GM12878 (cell line): ENCODE data around the gene CENPE. TPM values are rescaled to one million over a fixed set of nuclear protein-coding genes. Genes with fewer than 3 reads are reported as not detected.
A peak's percentile ranks its signal among the peaks of the same experiment; 100 is the strongest.

ENCODE experiments used
- ATAC-seq: fragments of 200-7000 bp; cut with Tn5 transposase; 3 replicates; pipeline ENCODE4 v1.9.1; 2020; ENCODE audit warnings: mild to moderate bottlenecking, moderate library complexity
- BruUV-seq: library from RNA; stranded (reverse); fragments of 400-500 nt; replicated peaks from 2 replicates; lab custom pipeline; 2021; lab: Mats Ljungman, UMichigan
- CTCF ChIA-PET: fragments of 300-600 bp; sonication (Branson Sonifier 250); formaldehyde crosslinking; extraction: SDS; loops from one replicate; lab custom pipeline; 2021; ENCODE audit warnings: inconsistent platforms; lab: Yijun Ruan, JAX
- POLR2A ChIA-PET: fragments of 350-600 bp; formaldehyde crosslinking; extraction: SDS; loops from one replicate; lab custom pipeline; 2021; ENCODE audit warnings: inconsistent platforms; lab: Charles Lee
- RAD21 ChIA-PET: fragments of 300-600 bp; sonication (Branson Sonifier 250); formaldehyde crosslinking; loops from one replicate; lab custom pipeline; 2023; ENCODE audit warnings: antibody characterized with exemption; ENCODE audit not compliant: unreplicated experiment; lab: Charles Lee
- SMC1A ChIA-PET: fragments of 300-600 bp; sonication (Branson Sonifier 250); formaldehyde crosslinking; loops from one replicate; lab custom pipeline; 2023; ENCODE audit not compliant: unreplicated experiment, uncharacterized antibody; lab: Charles Lee
- DNase-seq: peaks from one replicate; pipeline ENCODE4 v3.0.0-alpha.2; 2011; ENCODE audit warnings: low read depth, low spot score
- FAIRE-seq: peaks from 3 replicates; lab custom pipeline; 2011; peaks lifted over from hg19 to GRCh38; lab: Jason Lieb, UNC
- H2AFZ ChIP-seq: 2 replicates; pipeline ENCODE4 v1.6.0; 2011; ENCODE audit warnings: low read depth, low read length, control low read depth; ENCODE audit not compliant: control insufficient read depth
- H3K27ac ChIP-seq: 2 replicates; pipeline ENCODE4 v1.5.1; 2011; ENCODE audit warnings: control low read depth; ENCODE audit not compliant: control insufficient read depth, insufficient read depth
- H3K27me3 ChIP-seq, 2 experiments: replicated peaks in 1 of 2; 2 replicates each; pipeline versions ENCODE4 v1.6.0 to v1.6.1; 2011; ENCODE audit warnings: low read length in 1 of 2; ENCODE audit not compliant: control insufficient read depth in 2 of 2, insufficient read depth in 2 of 2
- H3K36me3 ChIP-seq, 2 experiments: 2 replicates each; pipeline ENCODE4 v1.5.1; 2011; ENCODE audit warnings: low read length in 1 of 2; ENCODE audit not compliant: control insufficient read depth in 2 of 2, insufficient read depth in 2 of 2
- H3K4me1 ChIP-seq: 2 replicates; pipeline ENCODE4 v1.6.1; 2011; ENCODE audit warnings: mild to moderate bottlenecking, low read length, moderate library complexity, mixed read lengths; ENCODE audit not compliant: control insufficient read depth, insufficient read depth
- H3K4me2 ChIP-seq: 2 replicates; pipeline ENCODE4 v1.6.0; 2011; ENCODE audit warnings: control low read depth; ENCODE audit not compliant: control insufficient read depth, insufficient read depth
- H3K4me3 ChIP-seq: fragments of 200-600 bp; sonication (generic); 2 replicates; pipeline ENCODE4 v1.5.1; 2016
- H3K79me2 ChIP-seq: 2 replicates; pipeline ENCODE4 v1.6.0; 2011; ENCODE audit warnings: low read length; ENCODE audit not compliant: control insufficient read depth, insufficient read depth
- H3K9ac ChIP-seq: 2 replicates; pipeline ENCODE4 v1.8.0; 2011; ENCODE audit warnings: low read length, control low read depth, mixed read lengths; ENCODE audit not compliant: control insufficient read depth, insufficient read depth
- H3K9me3 ChIP-seq: replicated peaks from 3 replicates; pipeline ENCODE4 v1.5.1; 2011; ENCODE audit warnings: mild to moderate bottlenecking, low read length; ENCODE audit not compliant: control insufficient read depth, insufficient read depth
- H4K20me1 ChIP-seq: 2 replicates; pipeline ENCODE4 v1.6.0; 2011; ENCODE audit not compliant: control insufficient read depth, insufficient read depth
- BCL11A ChIP-seq: IDR thresholded peaks from 2 replicates; pipeline ENCODE4 v1.6.1; 2011; ENCODE audit warnings: low read depth, low read length
- BMI1 ChIP-seq: fragments of 450-650 bp; IDR thresholded peaks from 2 replicates; pipeline ENCODE4 v1.6.1; 2016; ENCODE audit warnings: mild to moderate bottlenecking, moderate library complexity, borderline replicate concordance
- CBX3 ChIP-seq: fragments of 200-600 bp; sonication (generic); IDR thresholded peaks from 2 replicates; pipeline ENCODE4 v1.6.1; 2016; ENCODE audit warnings: low read depth, borderline replicate concordance
- EGR1 ChIP-seq, 2 experiments: IDR thresholded peaks; 1 replicate in 1 of 2; 2 replicates in 1 of 2; pipeline ENCODE4 v1.6.1; 2011 to 2012; ENCODE audit warnings: low read depth in 2 of 2, low read length in 2 of 2, borderline replicate concordance in 1 of 2, mild to moderate bottlenecking in 1 of 2, moderate library complexity in 1 of 2
- EP300 ChIP-seq, 2 experiments: fragments of 150-350 bp in 1 of 2; IDR thresholded peaks; 2 replicates each; pipeline ENCODE4 v1.6.1; 2011 to 2012; ENCODE audit warnings: low read depth in 2 of 2, low read length in 2 of 2, borderline replicate concordance in 1 of 2, improper control_type of control experiment in 1 of 2, inconsistent platforms in 1 of 2; ENCODE audit not compliant: control insufficient read depth in 1 of 2
- FOXK2 ChIP-seq: fragments of 450-650 bp; IDR thresholded peaks from 2 replicates; pipeline ENCODE4 v1.6.1; 2017; ENCODE audit warnings: mild to moderate bottlenecking, moderate library complexity
- HDGF ChIP-seq: fragments of 450-650 bp; IDR thresholded peaks from 2 replicates; pipeline ENCODE4 v1.6.1; 2016; ENCODE audit warnings: antibody characterized with exemption
- IKZF1 ChIP-seq: fragments of 450-650 bp; conservative IDR thresholded peaks from 2 replicates; pipeline ENCODE4 v1.6.1; 2017; ENCODE audit warnings: antibody characterized with exemption, mild to moderate bottlenecking
- IKZF2 ChIP-seq, 2 experiments: fragments of 450-650 bp; IDR thresholded peaks; 2 replicates each; pipeline ENCODE4 v1.6.1; 2017; ENCODE audit warnings: mild to moderate bottlenecking in 2 of 2, moderate library complexity in 2 of 2
- MAX ChIP-seq: IDR thresholded peaks from 2 replicates; pipeline ENCODE4 v1.6.1; 2012; ENCODE audit warnings: low read depth, low read length, improper control_type of control experiment
- NRF1 ChIP-seq: conservative IDR thresholded peaks from 2 replicates; pipeline ENCODE4 v1.6.1; 2011; ENCODE audit warnings: mild to moderate bottlenecking, low read depth, low read length, improper control_type of control experiment
- POU2F2 ChIP-seq: IDR thresholded peaks from 3 replicates; pipeline ENCODE4 v1.6.1; 2011; ENCODE audit warnings: low read depth, mild to moderate bottlenecking, low read length, borderline replicate concordance
- RBBP5 ChIP-seq: fragments of 200-600 bp; sonication (generic); conservative IDR thresholded peaks from 2 replicates; pipeline ENCODE4 v1.6.1; 2016
- RCOR1 ChIP-seq: conservative IDR thresholded peaks from 2 replicates; pipeline ENCODE4 v1.6.1; 2012; ENCODE audit warnings: low read depth, low read length, improper control_type of control experiment
- TAF1 ChIP-seq: IDR thresholded peaks from 2 replicates; pipeline ENCODE4 v1.6.1; 2011; ENCODE audit warnings: mild to moderate bottlenecking, low read depth, low read length, borderline replicate concordance
- WGBS: methylation state at CpG from one replicate; pipeline ENCODE4 v1.1.6; 2016; ENCODE audit warnings: low lambda C conversion rate; ENCODE audit not compliant: insufficient replicate concordance, insufficient coverage; ENCODE audit errors: missing lambda C conversion rate; 5-methylcytosine and 5-hydroxymethylcytosine counted together
- in situ Hi-C: fragments of 300-500 bp; cut with MboI; formaldehyde crosslinking; loops from 9 replicates; pipeline ENCODE4 v1.14.3; 2018; ENCODE audit warnings: mixed read lengths
- intact Hi-C: fragments of 100-400 bp; cut with micrococcal nuclease; formaldehyde crosslinking; loops from one replicate; pipeline ENCODE4 v1.14.2; 2022; ENCODE audit not compliant: unreplicated experiment
- polyA plus RNA-seq, 11 experiments: library from polyadenylated mRNA; depleted of rRNA in 4 of 11; unstranded in 6 of 11; stranded (reverse) in 5 of 11; fragments of >200 nt; fragmentation: Nextera tagmentation in 4 of 11; fragmentation: Illumina TruSeq in 1 of 11; extraction: Ambion mirVana in 4 of 11; extraction: Trizol in 1 of 11; gene quantifications; 1 replicate in 1 of 11; 2 replicates in 10 of 11; pipeline versions ENCODE4 v1.2.1 to v1.2.3, GENCODE V29; 2011 to 2016; ENCODE audit warnings: inconsistent platforms in 2 of 11, missing spikeins in 2 of 11, low read depth in 1 of 11
- total RNA-seq, 4 experiments: library from RNA; depleted of rRNA in 3 of 4; stranded (reverse); fragments of >200 nt in 3 of 4; fragmentation: Illumina TruSeq in 1 of 4; extraction: Trizol in 1 of 4; gene quantifications; 2 replicates each; pipeline versions ENCODE4 v1.2.1 to v1.2.3, GENCODE V29; 2013 to 2021
- TF ChIP-seq, protein P1 (sequence below): fragments of 450-650 bp; formaldehyde crosslinking; IDR thresholded peaks from 2 replicates; pipeline ENCODE4 v1.4.0; 2022; ENCODE audit warnings: mild to moderate bottlenecking, moderate library complexity

CENPE gene
- total and polyA plus RNA-seq, 10 of the 15 experiments (the other 5 are each of a cell fraction or from before 2014, with no cell fraction given), result 10.2 to 53.6 (median 25.2) TPM

DNA sequence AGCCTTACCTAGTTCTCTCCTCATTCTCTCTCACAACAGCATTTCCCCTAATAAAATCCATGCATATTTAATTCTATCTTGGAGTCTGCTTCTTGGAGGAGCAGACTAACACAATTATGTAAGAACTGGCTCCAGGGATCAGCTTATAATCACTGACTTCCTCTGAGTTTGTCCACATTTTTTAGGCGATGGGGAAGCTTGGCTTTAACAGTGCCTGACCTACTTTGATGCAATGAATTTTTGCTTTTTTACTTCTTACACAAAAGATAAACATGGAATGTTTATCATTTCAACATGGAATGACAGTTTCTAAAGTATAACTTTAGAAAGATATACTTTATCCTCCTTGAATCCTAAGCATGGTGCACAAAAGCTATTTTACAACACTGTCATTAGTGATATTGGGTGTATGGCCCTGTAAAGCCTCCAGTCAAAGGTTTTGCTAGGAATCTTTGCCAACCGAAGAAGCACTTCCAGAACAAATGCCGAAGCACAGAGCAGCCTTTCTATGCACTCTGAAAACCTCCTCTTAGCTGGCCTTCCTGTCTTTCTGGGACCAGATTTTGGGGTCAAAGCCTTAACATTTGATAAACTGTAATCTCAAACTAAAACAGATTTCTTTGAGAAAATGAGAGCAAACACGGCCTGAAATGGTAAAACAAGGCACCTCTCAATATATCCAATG lies 99.2 kb downstream of the CENPE start:
- SMC1A ChIA-PET, result interaction anchor here (1.0 to 4.7 kb wide), 19 partner anchors 7 to 668 kb away, joined by 3 to 16 read pairs (median 4); partner anchors contain the start of gene UBE2D3
- BruUV-seq, result no TSS peak
- FAIRE-seq (no peak), ATAC-seq (no peak), DNase-seq (no peak)
- H3K9ac ChIP-seq, result peak overlapping the region; percentile 66; the same call in 1 of the 2 replicates
- POLR2A ChIA-PET, result interaction anchor here (0.6 to 1.0 kb wide), 2 partner anchors 9 to 668 kb away, joined by 3 to 8 read pairs; no protein-coding TSS in a partner anchor
- H3K27me3 ChIP-seq, result no peaks in the 10 kb centered on the region
- H4K20me1 ChIP-seq, result no peaks in the 10 kb centered on the region
- RAD21 ChIA-PET, result interaction anchor here (0.6 to 3.6 kb wide), 17 partner anchors 7 to 668 kb away, joined by 3 to 13 read pairs (median 4); partner anchors contain the start of gene UBE2D3
- H3K9me3 ChIP-seq, result no peaks in the 10 kb centered on the region
- CTCF ChIA-PET, result interaction anchor here (0.6 to 11.9 kb wide), 37 partner anchors 8 to 687 kb away, joined by 3 to 179 read pairs (median 5); no protein-coding TSS in a partner anchor
- peak overlapping the region; percentile 91 for H2AFZ ChIP-seq
- peak overlapping the region; percentile 57; the same call in 1 of the 2 replicates for H3K27ac ChIP-seq
- intact Hi-C loops (loop anchor here (2.0 to 10.0 kb wide), 3 partner anchors 80 to 414 kb away; partner anchors contain the start of genes SLC9B1 and UBE2D3), in situ Hi-C loops (loop anchor here (10.0 kb wide), 1 partner anchor 474 kb away; no protein-coding TSS in a partner anchor)
- no peaks in the 10 kb centered on the region for H3K36me3 ChIP-seq
- 70% methylated on average over 4 of the region's 4 CpGs for WGBS
- peak overlapping the region; percentile 81 for H3K4me2 ChIP-seq
- H3K79me2 ChIP-seq, result peaks cover 2% of the 10 kb centered on the region
- peak overlapping the region; percentile 74 for H3K4me3 ChIP-seq
- peaks cover 4% of the 10 kb centered on the region; the same call in 1 of the 2 replicates for H3K4me1 ChIP-seq
- TF ChIP-seq TAF1 (no peak), EGR1 (IDR thresholded peaks at IDR 0.05; ENCODE audit: borderline replicate concordance in 1 of 2, low read depth in 2 of 2, low read length in 2 of 2) (no peak), HDGF (no peak), IKZF1 (no peak), RBBP5 (no peak), CBX3 (no peak), FOXK2 (no peak), BCL11A (no peak), IKZF2 (IDR thresholded peaks at IDR 0.05) (no peak), RCOR1 (no peak), POU2F2 (no peak), NRF1 (no peak), EP300 (IDR thresholded peaks at IDR 0.05; ENCODE audit: borderline replicate concordance in 1 of 2, control insufficient read depth in 1 of 2, low read depth in 2 of 2, low read length in 2 of 2) (no peak), MAX (no peak), BMI1 (no peak)
- TF ChIP-seq, protein P1, sequence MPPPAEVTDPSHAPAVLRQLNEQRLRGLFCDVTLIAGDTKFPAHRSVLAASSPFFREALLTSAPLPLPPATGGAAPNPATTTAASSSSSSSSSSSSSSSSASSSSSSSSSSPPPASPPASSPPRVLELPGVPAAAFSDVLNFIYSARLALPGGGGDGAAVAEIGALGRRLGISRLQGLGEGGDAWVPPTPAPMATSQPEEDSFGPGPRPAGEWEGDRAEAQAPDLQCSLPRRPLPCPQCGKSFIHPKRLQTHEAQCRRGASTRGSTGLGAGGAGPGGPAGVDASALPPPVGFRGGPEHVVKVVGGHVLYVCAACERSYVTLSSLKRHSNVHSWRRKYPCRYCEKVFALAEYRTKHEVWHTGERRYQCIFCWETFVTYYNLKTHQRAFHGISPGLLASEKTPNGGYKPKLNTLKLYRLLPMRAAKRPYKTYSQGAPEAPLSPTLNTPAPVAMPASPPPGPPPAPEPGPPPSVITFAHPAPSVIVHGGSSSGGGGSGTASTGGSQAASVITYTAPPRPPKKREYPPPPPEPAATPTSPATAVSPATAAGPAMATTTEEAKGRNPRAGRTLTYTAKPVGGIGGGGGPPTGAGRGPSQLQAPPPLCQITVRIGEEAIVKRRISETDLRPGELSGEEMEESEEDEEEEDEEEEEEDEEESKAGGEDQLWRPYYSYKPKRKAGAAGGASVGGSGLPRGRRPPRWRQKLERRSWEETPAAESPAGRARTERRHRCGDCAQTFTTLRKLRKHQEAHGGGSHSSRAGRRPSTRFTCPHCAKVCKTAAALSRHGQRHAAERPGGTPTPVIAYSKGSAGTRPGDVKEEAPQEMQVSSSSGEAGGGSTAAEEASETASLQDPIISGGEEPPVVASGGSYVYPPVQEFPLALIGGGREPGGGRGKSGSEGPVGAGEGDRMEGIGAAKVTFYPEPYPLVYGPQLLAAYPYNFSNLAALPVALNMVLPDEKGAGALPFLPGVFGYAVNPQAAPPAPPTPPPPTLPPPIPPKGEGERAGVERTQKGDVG (CRISPR knock-in tag), result no peak
